ENCODE results near the gene CPN2. TPM values are rescaled to one million over a fixed set of nuclear protein-coding genes. Genes with fewer than 3 reads are reported as not detected.

Gene CPN2
- total and polyA plus RNA-seq, 2 of the 13 experiments (the other 11 are each of a cell fraction or from before 2014, with no cell fraction given): 26.7 to 27.7 TPM

DNA sequence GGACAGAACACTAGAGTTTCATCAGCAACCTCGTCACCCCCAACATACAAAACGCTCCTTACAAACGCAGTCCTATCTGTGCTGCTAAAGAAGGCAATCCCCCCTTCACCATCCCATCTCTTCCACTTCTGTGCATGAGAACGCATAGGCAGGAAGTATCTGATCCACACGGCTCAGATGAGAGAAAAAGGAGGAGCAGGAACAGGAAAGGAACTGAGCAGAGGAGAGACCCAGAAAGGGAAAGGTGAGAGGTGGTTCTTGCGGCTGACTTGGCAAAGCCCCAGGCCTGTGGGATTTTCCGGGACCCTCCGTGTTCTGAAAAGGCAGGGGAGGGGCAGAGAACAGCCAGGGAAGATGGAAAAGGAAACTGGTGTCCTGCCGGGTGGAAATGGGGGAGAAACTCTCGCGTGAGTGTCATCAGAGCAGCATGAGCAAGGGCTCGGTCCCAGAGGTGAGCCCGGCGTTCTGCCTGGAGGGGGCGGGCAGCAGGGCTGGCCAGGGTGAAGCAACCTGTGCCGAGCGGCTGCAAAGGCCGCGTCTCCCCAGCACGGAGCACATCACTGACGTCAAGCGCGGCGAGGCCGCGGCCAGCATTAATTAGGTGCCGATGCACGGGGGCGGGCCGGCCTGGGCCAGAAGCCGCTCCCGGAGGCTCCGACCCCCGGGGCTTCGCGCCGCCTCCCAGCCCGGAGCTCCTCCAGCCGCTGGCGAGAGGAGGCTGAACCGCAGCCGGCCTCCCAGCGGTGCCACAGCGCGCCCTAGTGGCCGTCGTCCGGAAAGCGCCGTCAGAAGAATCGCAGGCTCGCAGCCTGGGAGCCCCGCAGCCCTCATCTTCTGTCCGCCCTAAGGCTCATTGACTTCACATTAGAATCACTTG lies 35.8 kb downstream of the CPN2 start (continued):
- TF ChIP-seq ZNF446 (CRISPR knock-in tag; IDR thresholded peaks at IDR 0.05) (no peak), ZNF546 (CRISPR knock-in tag; conservative IDR thresholded peaks at IDR 0.05) (no peak), AKAP8 (CRISPR knock-in tag; IDR thresholded peaks at IDR 0.05) (no peak), XRCC5 (optimal IDR thresholded peaks at IDR 0.05; ENCODE audit: low read length) (no peak), SSRP1 (CRISPR knock-in tag; IDR thresholded peaks at IDR 0.05) (no peak), SKI (IDR thresholded peaks at IDR 0.05; ENCODE audit: partially characterized antibody) (peak; percentile 33), FOXK2 (IDR thresholded peaks at IDR 0.05) (no peak), HOXA5 (CRISPR knock-in tag; IDR thresholded peaks at IDR 0.05) (0 out of 2 replicates have a peak, but pooled peaks have one; percentile 53), TARDBP (CRISPR knock-in tag; IDR thresholded peaks at IDR 0.05) (no peak; the same call in 1 of the 2 replicates), NBN (conservative IDR thresholded peaks at IDR 0.05) (no peak), ZNF713 (CRISPR knock-in tag; IDR thresholded peaks at IDR 0.05) (peak; percentile 58; the same call in 1 of the 2 replicates), ZEB1 (IDR thresholded peaks at IDR 0.05; ENCODE audit: insufficient replicate concordance, low read depth) (no peak)
- TF ChIP-seq, protein P1, sequence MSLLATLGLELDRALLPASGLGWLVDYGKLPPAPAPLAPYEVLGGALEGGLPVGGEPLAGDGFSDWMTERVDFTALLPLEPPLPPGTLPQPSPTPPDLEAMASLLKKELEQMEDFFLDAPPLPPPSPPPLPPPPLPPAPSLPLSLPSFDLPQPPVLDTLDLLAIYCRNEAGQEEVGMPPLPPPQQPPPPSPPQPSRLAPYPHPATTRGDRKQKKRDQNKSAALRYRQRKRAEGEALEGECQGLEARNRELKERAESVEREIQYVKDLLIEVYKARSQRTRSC (CRISPR knock-in tag; IDR thresholded peaks at IDR 0.05; ENCODE audit: low read depth): no peak
- TF ChIP-seq, protein P2, sequence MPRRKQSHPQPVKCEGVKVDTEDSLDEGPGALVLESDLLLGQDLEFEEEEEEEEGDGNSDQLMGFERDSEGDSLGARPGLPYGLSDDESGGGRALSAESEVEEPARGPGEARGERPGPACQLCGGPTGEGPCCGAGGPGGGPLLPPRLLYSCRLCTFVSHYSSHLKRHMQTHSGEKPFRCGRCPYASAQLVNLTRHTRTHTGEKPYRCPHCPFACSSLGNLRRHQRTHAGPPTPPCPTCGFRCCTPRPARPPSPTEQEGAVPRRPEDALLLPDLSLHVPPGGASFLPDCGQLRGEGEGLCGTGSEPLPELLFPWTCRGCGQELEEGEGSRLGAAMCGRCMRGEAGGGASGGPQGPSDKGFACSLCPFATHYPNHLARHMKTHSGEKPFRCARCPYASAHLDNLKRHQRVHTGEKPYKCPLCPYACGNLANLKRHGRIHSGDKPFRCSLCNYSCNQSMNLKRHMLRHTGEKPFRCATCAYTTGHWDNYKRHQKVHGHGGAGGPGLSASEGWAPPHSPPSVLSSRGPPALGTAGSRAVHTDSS (CRISPR knock-in tag; conservative IDR thresholded peaks at IDR 0.05): no peak
- TF ChIP-seq, protein P3, sequence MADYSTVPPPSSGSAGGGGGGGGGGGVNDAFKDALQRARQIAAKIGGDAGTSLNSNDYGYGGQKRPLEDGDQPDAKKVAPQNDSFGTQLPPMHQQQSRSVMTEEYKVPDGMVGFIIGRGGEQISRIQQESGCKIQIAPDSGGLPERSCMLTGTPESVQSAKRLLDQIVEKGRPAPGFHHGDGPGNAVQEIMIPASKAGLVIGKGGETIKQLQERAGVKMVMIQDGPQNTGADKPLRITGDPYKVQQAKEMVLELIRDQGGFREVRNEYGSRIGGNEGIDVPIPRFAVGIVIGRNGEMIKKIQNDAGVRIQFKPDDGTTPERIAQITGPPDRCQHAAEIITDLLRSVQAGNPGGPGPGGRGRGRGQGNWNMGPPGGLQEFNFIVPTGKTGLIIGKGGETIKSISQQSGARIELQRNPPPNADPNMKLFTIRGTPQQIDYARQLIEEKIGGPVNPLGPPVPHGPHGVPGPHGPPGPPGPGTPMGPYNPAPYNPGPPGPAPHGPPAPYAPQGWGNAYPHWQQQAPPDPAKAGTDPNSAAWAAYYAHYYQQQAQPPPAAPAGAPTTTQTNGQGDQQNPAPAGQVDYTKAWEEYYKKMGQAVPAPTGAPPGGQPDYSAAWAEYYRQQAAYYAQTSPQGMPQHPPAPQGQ (CRISPR knock-in tag; IDR thresholded peaks at IDR 0.05; ENCODE audit: borderline replicate concordance): no peak
- TF ChIP-seq, protein P4, sequence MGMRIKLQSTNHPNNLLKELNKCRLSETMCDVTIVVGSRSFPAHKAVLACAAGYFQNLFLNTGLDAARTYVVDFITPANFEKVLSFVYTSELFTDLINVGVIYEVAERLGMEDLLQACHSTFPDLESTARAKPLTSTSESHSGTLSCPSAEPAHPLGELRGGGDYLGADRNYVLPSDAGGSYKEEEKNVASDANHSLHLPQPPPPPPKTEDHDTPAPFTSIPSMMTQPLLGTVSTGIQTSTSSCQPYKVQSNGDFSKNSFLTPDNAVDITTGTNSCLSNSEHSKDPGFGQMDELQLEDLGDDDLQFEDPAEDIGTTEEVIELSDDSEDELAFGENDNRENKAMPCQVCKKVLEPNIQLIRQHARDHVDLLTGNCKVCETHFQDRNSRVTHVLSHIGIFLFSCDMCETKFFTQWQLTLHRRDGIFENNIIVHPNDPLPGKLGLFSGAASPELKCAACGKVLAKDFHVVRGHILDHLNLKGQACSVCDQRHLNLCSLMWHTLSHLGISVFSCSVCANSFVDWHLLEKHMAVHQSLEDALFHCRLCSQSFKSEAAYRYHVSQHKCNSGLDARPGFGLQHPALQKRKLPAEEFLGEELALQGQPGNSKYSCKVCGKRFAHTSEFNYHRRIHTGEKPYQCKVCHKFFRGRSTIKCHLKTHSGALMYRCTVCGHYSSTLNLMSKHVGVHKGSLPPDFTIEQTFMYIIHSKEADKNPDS (CRISPR knock-in tag; IDR thresholded peaks at IDR 0.05): 0 out of 2 replicates have a peak, but pooled peaks have one; percentile 31
- TF ChIP-seq, protein P5, sequence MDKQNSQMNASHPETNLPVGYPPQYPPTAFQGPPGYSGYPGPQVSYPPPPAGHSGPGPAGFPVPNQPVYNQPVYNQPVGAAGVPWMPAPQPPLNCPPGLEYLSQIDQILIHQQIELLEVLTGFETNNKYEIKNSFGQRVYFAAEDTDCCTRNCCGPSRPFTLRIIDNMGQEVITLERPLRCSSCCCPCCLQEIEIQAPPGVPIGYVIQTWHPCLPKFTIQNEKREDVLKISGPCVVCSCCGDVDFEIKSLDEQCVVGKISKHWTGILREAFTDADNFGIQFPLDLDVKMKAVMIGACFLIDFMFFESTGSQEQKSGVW (CRISPR knock-in tag; IDR thresholded peaks at IDR 0.05; ENCODE audit: borderline replicate concordance): no peak
- TF ChIP-seq, protein P6, sequence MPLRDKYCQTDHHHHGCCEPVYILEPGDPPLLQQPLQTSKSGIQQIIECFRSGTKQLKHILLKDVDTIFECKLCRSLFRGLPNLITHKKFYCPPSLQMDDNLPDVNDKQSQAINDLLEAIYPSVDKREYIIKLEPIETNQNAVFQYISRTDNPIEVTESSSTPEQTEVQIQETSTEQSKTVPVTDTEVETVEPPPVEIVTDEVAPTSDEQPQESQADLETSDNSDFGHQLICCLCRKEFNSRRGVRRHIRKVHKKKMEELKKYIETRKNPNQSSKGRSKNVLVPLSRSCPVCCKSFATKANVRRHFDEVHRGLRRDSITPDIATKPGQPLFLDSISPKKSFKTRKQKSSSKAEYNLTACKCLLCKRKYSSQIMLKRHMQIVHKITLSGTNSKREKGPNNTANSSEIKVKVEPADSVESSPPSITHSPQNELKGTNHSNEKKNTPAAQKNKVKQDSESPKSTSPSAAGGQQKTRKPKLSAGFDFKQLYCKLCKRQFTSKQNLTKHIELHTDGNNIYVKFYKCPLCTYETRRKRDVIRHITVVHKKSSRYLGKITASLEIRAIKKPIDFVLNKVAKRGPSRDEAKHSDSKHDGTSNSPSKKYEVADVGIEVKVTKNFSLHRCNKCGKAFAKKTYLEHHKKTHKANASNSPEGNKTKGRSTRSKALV (CRISPR knock-in tag; IDR thresholded peaks at IDR 0.05): peak; percentile 75; the same call in 1 of the 2 replicates
